ENCODE data around the gene NALCN. TPM values are rescaled to one million over a fixed set of nuclear protein-coding genes. Genes with fewer than 3 reads are reported as not detected.

NALCN gene
- total RNA-seq, 1 experiment from 2014 or later = 0.52 TPM

GRCh38 chr13:101181076-101181685 is 235.1 kb downstream of the NALCN start:
- Histone ChIP-seq H3K9me3 (ENCODE audit: low read depth, low read length, poor library complexity, severe bottlenecking) (no peaks in the 10 kb centered on the region), H3K4me3 (ENCODE audit: low read depth, low read length, poor library complexity, severe bottlenecking) (no peak overlapping the region), H3K27ac (ENCODE audit: low read depth, low read length, poor library complexity, severe bottlenecking) (no peak overlapping the region), H3K27me3 (replicated peaks; ENCODE audit: insufficient read depth, low read depth, low read length, poor library complexity) (no peaks in the 10 kb centered on the region), H3K36me3 (ENCODE audit: insufficient read depth, low read length, poor library complexity, severe bottlenecking) (no peaks in the 10 kb centered on the region), H3K4me1 (ENCODE audit: insufficient read depth, low read length, poor library complexity, severe bottlenecking) (no peaks in the 10 kb centered on the region)
- BruUV-seq (replicated peaks) = no TSS peak
- intact Hi-C loops (cut with micrococcal nuclease; ENCODE audit: unreplicated experiment) = no loop called here
- ChIA-PET POLR2A (ENCODE audit: low non-redundant PET) (no interaction called here), CTCF (no interaction called here)
- DNase-seq (ENCODE audit: low spot score) = no peak
- TF ChIP-seq, protein P1, sequence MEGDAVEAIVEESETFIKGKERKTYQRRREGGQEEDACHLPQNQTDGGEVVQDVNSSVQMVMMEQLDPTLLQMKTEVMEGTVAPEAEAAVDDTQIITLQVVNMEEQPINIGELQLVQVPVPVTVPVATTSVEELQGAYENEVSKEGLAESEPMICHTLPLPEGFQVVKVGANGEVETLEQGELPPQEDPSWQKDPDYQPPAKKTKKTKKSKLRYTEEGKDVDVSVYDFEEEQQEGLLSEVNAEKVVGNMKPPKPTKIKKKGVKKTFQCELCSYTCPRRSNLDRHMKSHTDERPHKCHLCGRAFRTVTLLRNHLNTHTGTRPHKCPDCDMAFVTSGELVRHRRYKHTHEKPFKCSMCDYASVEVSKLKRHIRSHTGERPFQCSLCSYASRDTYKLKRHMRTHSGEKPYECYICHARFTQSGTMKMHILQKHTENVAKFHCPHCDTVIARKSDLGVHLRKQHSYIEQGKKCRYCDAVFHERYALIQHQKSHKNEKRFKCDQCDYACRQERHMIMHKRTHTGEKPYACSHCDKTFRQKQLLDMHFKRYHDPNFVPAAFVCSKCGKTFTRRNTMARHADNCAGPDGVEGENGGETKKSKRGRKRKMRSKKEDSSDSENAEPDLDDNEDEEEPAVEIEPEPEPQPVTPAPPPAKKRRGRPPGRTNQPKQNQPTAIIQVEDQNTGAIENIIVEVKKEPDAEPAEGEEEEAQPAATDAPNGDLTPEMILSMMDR (conservative IDR thresholded peaks at IDR 0.05; ENCODE audit: low read depth, low read length) = no peak
- no peak for TF ChIP-seq EZH2 (IDR thresholded peaks at IDR 0.05; ENCODE audit: borderline replicate concordance, low read depth, low read length, poor library complexity, severe bottlenecking)

DNA sequence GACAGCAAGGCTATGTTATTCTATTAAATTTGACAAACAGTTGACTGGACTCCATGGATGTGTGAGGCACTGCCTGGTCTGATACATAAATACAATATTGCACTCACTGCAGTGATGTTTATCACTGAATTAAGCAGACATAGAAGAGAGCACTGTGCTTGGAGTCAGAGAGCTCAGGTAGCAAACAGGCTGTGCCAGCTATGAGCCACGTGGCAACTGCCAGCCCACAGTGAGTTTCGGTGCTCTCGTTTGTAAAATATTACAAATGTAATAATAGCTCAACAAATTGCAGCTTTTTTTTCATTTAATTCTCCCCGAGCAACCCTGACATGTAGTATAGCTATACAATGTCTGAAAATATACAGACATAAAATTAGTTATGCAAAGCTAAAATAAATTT is 237.3 kb downstream of the NALCN start:
- no peak overlapping the region for H3K4me3 ChIP-seq (ENCODE audit: low read depth, low read length, poor library complexity, severe bottlenecking)
- DNase-seq (ENCODE audit: low spot score) = no peak
- no peaks in the 10 kb centered on the region for H3K27me3 ChIP-seq (replicated peaks; ENCODE audit: insufficient read depth, low read depth, low read length, poor library complexity)
- ChIA-PET POLR2A (ENCODE audit: low non-redundant PET) (no interaction called here), CTCF (no interaction called here)
- H3K4me1 ChIP-seq (ENCODE audit: insufficient read depth, low read length, poor library complexity, severe bottlenecking) = no peaks in the 10 kb centered on the region
- no peaks in the 10 kb centered on the region for H3K9me3 ChIP-seq (ENCODE audit: low read depth, low read length, poor library complexity, severe bottlenecking)
- intact Hi-C loops (cut with micrococcal nuclease; ENCODE audit: unreplicated experiment) = no loop called here
- H3K36me3 ChIP-seq (ENCODE audit: insufficient read depth, low read length, poor library complexity, severe bottlenecking) = no peaks in the 10 kb centered on the region
- no peak overlapping the region for H3K27ac ChIP-seq (ENCODE audit: low read depth, low read length, poor library complexity, severe bottlenecking)
- no TSS peak for BruUV-seq (replicated peaks)
- TF ChIP-seq EZH2 (IDR thresholded peaks at IDR 0.05; ENCODE audit: borderline replicate concordance, low read depth, low read length, poor library complexity, severe bottlenecking) = no peak
- TF ChIP-seq, protein P1 (conservative IDR thresholded peaks at IDR 0.05; ENCODE audit: low read depth, low read length) = no peak

- H3K27ac ChIP-seq (ENCODE audit: low read depth, low read length, poor library complexity, severe bottlenecking) = no peak overlapping the region
- ChIA-PET CTCF (no interaction called here), POLR2A (ENCODE audit: low non-redundant PET) (no interaction called here)
- no peaks in the 10 kb centered on the region for H3K27me3 ChIP-seq (replicated peaks; ENCODE audit: insufficient read depth, low read depth, low read length, poor library complexity)
- H3K9me3 ChIP-seq (ENCODE audit: low read depth, low read length, poor library complexity, severe bottlenecking) = no peaks in the 10 kb centered on the region
- DNase-seq (ENCODE audit: low spot score) = no peak
- intact Hi-C loops (cut with micrococcal nuclease; ENCODE audit: unreplicated experiment) = no loop called here
- no peaks in the 10 kb centered on the region for H3K36me3 ChIP-seq (ENCODE audit: insufficient read depth, low read length, poor library complexity, severe bottlenecking)
- no TSS peak for BruUV-seq (replicated peaks)
- TF ChIP-seq EZH2 (IDR thresholded peaks at IDR 0.05; ENCODE audit: borderline replicate concordance, low read depth, low read length, poor library complexity, severe bottlenecking) = no peak
- TF ChIP-seq, protein P1 (conservative IDR thresholded peaks at IDR 0.05; ENCODE audit: low read depth, low read length) = no peak
- H3K4me3 ChIP-seq (ENCODE audit: low read depth, low read length, poor library complexity, severe bottlenecking) = no peak overlapping the region
- no peaks in the 10 kb centered on the region for H3K4me1 ChIP-seq (ENCODE audit: insufficient read depth, low read length, poor library complexity, severe bottlenecking)
These were observed 237.9 kb downstream of the NALCN start for GRCh38 chr13:101178406-101178805.
